UCSD-AML1 (cell line): ENCODE data around the gene GUCY1A1.

Source experiments
- DNase-seq: peaks from one replicate; lab custom pipeline; 2025; ENCODE audit not compliant: unreplicated experiment; lab: John Stamatoyannopoulos, UW

GUCY1A1 gene

DNA sequence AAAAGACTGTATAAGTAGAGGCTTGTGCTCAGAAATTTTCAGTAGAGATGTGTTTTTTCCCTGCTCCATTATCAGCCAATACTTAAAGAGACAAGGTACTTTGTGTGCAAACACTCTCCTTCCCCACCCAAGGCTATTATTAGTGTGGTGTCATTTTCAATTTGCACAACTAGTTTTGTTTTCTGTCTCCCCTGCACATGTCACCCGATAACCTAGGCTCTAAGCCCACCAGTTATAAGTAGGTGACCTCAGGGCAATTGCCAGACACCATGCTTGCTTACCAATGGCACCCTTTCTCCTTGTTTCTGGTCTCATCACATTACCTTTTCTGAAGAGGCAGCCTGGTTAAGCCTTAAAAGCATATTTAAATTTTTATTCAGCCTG is 8.0 kb upstream of the GUCY1A1 start:
- DNase-seq: no peak

DNA sequence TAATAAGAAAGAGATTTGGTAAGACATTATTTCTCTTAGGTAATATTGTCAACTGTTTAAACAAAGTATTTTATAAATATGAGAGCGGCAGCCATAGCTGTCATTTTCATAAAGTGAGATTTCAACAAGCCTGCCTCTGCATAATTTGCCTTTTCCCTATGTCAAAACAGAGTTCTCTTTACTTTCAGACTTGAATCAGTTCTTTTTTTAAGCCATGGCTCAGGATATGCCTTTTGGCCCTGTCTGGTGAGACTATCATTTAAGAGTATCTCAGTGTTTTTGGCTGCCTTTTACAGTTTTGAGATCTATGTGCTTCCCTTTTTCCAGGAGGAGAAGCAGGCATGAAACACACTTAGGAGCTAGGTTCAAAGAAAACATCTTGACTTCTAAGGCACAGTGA is 7.5 kb upstream of the GUCY1A1 start:
- DNase-seq: no peak

DNA sequence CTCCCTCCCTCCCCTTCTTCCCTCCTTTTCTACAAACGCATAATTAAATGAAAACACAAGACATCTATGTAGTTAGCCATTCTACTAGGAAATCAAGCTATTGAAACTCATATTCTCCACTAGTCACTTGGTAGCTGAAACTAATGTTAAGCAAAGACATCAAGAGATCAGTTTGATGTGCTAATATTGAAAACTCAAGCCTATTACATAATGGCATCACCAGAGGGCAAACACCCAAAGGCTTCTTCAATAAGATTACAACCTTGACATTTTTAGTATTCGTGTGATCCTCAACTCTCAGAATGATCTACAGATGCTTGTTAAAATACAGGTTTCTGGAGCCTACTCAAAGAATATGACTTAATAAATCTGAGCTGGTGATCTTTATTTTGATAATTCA is 6.2 kb upstream of the GUCY1A1 start:
- DNase-seq: no peak

DNA sequence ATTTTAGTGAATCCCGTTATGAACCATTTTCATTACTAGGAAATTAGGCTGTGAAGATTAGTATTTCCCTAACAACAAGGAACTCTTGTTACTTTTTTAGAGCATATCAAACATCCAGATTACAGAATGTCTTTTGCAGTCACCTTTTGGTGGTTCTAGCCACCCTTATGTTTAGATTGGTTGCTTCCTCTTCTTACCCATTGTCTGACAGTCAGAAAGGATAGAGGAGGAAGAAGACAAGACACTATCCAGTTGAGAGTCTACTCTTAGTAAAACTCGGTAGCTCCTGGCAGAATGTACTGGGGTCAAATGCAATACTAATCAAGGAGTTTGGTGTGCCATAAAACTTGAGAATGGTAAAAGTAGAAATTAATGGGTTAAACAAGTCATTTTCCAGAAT is 1.6 kb upstream of the GUCY1A1 start:
- no peak for DNase-seq

DNA sequence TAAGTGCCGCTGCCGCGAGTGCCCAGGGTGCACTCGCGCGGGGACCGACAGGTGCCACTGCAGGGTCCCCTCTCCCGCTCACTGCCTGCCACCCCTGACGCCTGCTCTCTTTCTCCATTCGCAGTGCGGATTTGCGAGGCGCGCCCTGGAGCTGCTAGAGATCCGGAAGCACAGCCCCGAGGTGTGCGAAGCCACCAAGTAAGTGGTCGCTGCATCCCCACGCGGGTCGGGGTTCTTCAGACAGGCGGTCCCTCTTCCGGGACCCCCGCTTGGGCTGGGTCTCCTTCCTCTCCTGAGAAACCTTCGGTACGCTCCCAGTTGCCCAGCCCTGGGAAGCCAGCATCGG is 547 bp downstream of the GUCY1A1 start:
- DNase-seq: peak; percentile 81

DNA sequence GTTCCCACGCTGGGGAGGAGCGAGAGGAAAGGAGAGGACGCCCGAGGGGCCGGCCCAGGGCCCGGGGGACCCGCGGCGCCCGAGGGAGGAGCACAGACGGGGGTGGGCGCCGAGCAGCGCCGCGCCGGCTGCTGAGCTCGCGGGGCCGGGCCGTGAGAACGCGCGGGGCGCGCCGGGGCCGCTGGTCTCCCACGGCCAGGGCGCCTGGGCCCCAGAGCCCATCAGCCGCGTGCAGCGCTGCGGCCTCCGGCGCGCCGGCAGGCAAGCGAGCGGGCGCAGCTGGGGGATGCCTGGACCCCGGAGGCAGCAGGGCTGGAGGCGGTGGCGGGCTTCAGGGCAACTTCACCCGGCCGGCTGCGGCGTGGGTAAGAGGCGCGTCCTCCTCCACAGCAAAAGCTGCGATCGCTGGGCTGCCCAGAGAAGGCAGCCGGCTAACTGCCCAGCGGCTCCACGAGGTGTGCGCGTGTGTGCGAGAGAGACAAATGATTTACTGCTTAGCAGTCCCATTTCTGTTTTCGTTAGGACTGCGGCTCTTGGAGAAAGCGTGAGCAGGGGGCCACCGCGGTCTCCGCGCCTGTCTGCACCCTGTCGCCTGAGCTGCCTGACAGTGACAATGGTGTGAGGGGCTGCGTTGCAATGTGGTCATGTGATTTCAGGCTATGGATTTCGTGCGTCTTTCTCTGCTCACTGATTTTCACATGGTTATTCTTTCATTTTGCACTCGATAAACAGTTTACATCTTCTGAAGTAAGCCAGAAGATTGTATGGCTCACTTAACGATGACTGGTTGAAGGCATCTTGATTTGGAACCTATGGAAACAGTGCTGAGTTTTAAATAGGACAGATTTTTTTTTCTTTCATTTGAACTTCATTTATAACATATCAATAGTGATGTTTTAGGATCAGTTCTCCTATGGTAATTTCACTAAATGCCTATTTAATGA is 1.2 kb downstream of the GUCY1A1 start:
- DNase-seq: peak; percentile 81

DNA sequence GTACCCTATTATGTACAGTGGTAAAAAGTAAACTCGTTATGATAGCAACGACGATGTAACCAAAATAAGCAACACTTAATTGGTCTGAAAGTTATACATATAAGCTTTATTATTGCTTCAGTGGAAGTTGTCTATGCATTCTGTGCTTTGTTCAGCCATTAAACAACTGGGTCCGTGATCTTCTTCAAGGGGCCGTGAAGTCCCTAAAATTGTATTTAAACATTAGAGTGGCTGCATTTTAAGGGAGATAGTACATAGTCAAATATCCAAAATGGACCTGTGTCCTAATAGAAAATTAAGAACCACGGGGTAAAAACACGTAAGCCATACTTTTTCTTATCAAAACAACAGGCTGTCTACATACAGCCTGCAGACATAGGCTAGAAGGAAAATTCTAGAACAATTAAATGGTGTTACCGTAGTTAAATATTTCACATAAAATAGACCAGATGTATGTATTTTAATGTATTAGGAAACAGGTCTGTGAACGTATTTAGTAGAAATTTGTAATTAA is 2.1 kb downstream of the GUCY1A1 start:
- no peak for DNase-seq

DNA sequence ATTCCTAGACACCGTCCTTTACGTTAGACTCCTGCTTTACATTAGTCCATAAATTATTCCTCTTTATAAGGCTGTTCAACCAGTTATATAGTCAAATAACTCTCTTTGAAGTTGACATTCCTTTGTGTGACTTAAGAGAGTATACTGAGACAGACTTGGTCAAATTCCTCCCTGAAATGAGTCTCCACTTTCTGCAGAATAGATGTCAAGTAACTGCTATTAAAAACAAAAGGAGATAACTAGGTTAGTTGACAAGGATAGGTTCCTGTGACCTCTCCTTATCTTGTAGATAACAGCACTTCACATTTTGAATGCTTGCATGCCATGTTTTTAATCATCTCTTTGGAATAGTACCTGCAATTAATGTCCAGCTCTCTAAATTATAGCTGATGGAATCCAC is 5.7 kb downstream of the GUCY1A1 start:
- no peak for DNase-seq

DNA sequence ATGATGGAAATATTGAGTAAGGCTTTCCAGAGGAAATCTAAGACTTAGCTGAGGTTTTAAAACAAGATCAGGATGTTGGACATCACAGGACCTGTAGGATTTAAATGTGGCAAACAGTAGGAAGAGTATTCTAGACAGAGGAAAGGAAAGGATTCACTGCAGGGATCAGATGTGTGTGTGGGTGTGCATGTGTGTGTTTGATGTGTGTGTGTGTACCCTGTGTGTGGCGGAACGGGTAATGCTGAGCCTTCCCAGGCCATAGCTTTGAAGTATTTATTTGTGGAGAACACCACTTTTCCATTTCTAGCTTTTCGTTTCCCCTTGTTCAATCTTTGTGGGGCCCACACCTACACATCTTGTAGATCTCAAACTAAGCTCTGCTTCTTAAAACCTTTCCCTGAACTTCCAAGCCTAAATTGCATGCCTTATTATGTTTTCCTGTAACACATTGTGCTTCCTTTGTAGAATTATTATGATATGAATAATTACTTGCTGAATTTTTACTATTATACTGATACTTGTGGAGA is 6.9 kb downstream of the GUCY1A1 start:
- DNase-seq: no peak

DNA sequence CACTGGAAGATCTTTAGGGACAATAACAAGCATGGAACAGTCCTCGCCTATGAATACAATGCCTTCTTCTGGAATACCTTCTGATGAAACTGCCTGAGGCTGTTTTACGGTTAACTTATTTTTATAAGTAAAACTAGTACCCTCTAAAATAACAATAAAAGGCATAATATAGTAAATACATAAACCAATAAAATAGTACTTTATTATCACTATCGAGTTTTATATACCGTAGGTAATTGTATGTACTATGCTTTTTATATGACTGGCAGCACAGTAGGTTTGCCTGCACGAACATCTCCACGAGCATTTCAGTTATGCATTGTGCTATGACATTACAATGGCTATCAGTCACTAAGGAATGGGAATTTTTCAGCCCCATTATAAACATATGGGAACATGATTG is 8.0 kb downstream of the GUCY1A1 start:
- DNase-seq: no peak

DNA sequence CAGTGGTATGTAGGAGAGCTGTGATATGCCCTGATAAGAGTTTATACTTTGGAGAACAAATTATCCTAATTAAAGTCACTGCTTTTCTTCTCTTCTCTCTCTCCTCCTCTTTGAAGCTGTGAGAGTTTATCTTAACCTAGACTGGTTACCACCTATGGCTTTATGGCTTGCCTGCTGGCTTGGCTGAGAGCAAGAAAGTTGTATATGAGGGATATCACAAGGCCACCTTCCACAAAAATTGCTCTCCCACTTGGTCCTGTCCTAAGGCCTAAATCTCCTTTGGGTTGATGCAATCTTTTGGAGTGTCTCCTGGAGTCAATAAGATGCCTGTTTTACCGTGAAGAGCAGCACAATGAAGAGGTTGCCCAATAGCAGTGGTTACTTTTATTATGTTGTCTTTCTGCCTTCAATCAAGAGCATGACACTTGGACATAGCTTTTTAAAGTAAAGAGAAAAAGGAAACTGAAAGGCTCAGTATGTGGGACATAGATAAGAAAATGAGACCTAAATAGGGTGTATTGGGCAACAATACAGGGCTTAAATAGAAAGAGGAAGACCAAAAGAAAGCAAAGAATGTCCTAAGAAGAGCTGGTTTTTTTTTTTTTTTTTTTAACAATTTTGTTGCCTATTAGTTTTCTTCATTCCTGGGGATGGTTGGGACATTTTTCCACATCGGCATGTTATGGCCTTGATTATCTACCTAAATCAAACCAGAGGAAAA is 9.2 kb downstream of the GUCY1A1 start:
- peak; percentile 20 for DNase-seq

DNA sequence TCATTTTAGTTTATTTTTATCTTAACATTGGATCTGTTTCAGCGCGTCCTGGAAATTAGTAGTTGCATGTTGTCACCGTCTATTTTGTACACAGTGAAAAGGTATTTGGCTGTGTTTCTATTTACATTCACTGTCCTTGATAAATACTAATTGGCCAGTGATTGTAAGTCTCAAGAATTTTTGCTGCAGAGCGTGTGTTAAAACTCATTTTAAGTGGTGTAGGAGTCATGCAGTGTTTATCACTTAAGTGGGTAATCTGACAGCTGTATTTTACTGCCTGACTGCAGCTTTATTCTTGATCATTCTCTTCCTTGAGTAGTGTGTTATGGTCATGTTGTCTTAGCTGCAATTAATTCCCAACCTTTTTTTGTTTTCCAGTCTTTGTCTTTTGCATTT is 9.8 kb downstream of the GUCY1A1 start:
- no peak for DNase-seq

DNA sequence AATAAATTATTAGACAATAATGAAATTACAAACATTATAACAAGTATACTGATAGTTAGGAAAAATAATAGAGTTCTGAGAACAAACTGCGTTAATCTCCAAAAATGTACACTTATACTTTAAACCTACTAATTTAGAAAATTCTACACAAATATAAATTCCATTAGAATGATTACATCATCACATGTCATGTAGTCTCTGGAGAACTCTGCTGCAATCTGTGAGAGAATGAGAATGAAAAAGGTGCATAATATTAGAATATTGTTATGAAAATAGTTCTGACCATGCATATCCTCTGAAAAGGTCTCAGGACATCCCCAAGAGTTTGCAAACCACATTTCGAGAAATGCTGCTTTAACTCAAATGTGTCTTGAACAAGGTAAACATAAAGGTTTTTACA is 11.4 kb downstream of the GUCY1A1 start:
- DNase-seq: no peak

DNA sequence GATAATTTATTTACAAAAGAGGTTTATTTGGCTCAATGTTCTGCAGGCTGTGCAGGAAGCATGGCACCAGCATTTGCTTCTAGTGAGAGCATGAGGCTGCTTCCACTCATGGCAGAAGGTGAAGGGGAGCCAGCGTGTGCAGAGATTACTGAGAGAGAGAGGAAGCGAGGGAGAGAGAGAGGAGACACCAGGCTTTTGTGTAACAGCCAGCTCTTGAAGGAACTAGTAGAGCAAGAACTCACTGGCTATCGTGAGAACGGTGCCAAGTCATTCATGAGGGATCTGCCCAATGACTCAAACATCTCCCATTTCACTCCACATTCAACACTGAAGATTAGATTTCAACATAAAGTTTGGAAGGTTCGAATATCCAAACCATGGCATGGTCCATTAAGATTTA is 12.7 kb downstream of the GUCY1A1 start:
- peak; percentile 19 for DNase-seq

DNA sequence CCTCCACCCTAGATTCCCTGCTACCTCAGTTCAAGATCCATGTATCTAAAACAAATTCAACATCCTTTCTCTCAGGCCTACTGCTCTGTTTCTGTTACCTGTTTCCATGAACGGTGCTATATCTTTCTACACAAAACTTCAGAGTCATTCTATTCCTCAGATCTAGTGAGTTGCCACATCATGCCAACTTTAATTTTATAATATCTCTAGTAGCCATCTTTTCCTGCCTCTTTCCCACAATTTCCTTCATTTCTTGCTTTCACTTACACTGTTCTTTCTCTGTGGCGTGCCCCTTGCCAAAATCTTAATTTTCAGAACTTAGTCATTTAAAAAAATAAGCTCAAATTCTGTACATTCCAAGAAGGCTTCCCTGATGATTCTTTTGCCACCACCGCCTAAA is 15.2 kb downstream of the GUCY1A1 start:
- no peak for DNase-seq

DNA sequence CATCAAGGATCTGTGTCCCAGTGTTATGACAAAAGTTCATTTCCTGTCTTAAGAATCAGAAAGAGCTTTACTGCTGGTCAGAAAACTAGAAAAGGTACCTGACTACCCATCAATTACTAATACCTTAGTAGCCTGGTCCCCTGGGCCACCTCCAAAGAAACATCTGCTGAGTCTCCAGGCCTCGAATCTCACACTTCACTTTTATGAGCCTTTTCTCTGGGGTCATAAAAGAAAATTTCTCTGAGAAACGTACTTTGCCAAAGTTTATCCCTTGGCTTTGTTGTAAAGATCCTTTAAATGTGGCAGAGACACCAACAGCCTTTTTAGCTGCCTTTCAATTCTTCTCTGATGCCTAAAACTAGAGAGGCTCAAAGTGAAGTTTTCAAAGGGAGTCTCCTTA is 17.8 kb downstream of the GUCY1A1 start:
- DNase-seq: no peak

DNA sequence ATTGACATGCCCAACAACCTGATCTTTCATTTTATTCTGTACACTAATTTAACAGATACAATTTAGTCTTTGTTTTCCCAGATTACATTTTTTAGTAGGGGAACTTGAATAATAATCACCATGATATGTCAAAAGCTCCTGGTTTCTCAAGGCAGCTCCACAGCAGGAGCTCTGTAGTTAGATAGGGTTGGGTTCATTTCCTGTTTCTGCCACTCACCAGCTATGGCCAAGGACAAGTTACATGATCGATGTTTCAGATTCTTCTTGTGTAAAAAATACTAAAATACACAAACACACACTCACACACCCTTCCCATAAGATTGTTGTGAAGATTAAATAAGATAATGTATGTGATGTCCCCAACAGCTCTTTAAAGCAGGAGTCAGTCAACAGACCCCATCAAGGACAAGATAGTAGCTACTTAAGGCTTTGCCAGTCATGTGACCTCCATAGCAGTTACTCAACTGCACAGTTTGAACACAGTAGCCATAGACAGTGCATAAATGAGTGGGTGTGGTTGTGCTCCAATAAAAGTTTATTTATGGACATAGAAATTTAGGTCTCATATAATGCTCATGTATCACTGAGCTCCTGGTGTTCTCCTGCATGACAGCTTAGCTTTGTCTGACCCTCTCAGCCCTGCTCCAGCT is 18.4 kb downstream of the GUCY1A1 start:
- no peak for DNase-seq

DNA sequence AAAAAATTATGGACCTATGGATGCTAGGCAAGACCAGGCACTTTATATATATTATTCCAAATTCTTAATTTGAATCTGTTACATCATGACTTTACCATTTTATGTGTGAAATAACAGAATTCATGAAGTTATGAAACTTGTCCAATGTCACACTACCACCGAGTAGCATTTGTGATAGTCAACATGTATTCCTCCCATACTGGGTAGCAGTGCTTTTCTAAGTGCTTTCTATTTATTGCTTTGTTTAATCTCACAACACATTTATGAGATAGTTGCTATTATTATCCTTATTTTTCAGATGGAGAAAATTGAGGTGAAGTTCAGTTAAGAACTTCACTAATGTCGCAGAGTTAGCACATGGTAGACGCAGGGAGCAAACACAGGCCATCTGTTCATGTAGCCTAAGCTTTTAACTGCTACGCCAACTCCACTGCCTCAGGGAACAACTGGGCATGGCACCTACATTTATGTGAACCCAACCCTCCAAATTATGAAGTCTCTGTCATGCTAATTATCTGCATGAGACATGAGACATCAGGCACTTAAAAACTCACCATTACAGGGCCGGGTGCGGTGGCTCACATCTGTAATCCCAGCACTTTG is 20.8 kb downstream of the GUCY1A1 start:
- no peak for DNase-seq

DNA sequence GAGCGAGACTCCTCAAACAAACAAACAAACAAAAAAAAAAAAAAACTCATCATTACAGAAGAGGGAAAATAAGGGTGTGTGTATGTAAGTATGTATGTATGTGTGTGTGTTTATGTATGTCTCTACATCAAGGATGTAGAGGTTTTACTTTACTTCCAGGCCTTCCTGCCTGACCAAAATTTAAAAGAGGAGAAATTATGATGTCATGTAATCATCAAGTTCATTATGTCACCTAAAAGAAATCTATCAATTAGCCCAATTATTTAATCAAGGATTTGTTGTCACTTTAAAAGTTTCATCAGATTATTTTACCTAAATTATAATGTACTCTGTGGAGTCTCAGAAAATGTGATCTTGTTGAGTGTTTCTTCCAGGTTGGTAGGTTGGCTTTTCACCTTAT is 21.6 kb downstream of the GUCY1A1 start:
- no peak for DNase-seq

DNA sequence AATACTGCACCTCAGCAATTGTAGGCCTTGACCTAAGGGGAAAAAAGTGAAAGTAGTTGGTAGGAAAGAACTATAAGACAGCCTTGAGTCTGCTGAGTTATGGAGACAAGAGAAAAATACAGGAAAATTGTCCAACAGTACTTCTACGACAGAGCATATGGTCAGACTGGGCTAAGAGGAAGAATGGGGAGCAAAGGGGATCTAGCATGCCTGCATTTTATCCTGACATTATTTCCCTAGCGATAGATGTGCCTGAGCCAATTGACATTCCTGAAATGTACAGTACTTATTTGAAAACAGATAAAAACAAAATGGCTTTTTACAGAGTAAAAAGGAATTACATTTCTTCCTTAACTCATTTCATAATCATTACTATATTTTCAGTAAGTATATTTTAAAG is 22.2 kb downstream of the GUCY1A1 start:
- DNase-seq: no peak
